Right renal cortex interstitium (tissue), 3 donors: ENCODE data around the gene TAAR1. TPM values are rescaled to one million over a fixed set of nuclear protein-coding genes. Genes with fewer than 3 reads are reported as not detected.

Source experiments
- DNase-seq, 3 donors: peaks; one replicate each; pipeline ENCODE4 v3.0.0-alpha.2; 2013; ENCODE audit warnings: low read depth in 3 of 3, low spot score in 2 of 3
- polyA plus RNA-seq, 3 donors: library from polyadenylated mRNA; unstranded; fragments of 120-200 nt; gene quantifications; one replicate each; pipeline ENCODE4 v1.2.1, GENCODE V29; 2013; ENCODE audit not compliant: insufficient read length in 3 of 3

TAAR1 gene
- polyA plus RNA-seq, 3 donors, result 0.19 to 0.31 TPM; not detected in 1

- DNase-seq, result no peak
Measured at GRCh38 chr6:132596201-132596600, 62.8 kb downstream of the TAAR1 start.

Other genes with a start within 250 kb of the TAAR1 start
- 100 to 1,000 TPM in 1 of 3 donors, 10 to 100 TPM in 2; 98.2 to 101 (median 99.2) TPM for gene STX7, start 146.1 kb downstream of the TAAR1 start, polyA plus RNA-seq
- gene TAAR9, start 120.9 kb downstream of the TAAR1 start, polyA plus RNA-seq, result not detected
- gene TAAR8, start 106.5 kb downstream of the TAAR1 start, polyA plus RNA-seq, result not detected
- under 1 TPM in 1 of 3 donors, not detected in 2; 0.15 TPM for gene TAAR6, start 88.9 kb downstream of the TAAR1 start, polyA plus RNA-seq
- not detected for gene TAAR5, start 69.4 kb downstream of the TAAR1 start, polyA plus RNA-seq
- gene TAAR2, start 34.9 kb downstream of the TAAR1 start, polyA plus RNA-seq, result not detected
- under 1 TPM; 0.10 to 0.21 (median 0.18) TPM for gene VNN1, start 54.9 kb upstream of the TAAR1 start, polyA plus RNA-seq
- gene VNN2, start 98.7 kb upstream of the TAAR1 start, polyA plus RNA-seq, result 1 to 10 TPM; 2.8 to 3.4 (median 2.9) TPM
- 10 to 100 TPM; 33.7 to 38.6 (median 35.9) TPM for gene SLC18B1, start 139.5 kb upstream of the TAAR1 start, polyA plus RNA-seq
- gene RPS12, start 155.4 kb upstream of the TAAR1 start, polyA plus RNA-seq, result 1,000 to 10,000 TPM; 1,991 to 2,071 (median 1,993) TPM